AG10803 (cell line): ENCODE results near the gene DAGLB.

Experiments
- DNase-seq: peaks from one replicate; pipeline ENCODE4 v3.0.0; 2010; ENCODE audit warnings: low read depth
- H3K4me3 ChIP-seq: 2 replicates; pipeline ENCODE4 v1.5.1; 2011; ENCODE audit warnings: mild to moderate bottlenecking, low read length, control low read depth
- CTCF ChIP-seq: conservative IDR thresholded peaks from 2 replicates; pipeline ENCODE4 v1.5.1; 2011; ENCODE audit warnings: mild to moderate bottlenecking, low read length, control low read depth, inconsistent platforms

The DAGLB gene

GRCh38 chr7:6419310-6419773, 28.4 kb downstream of the DAGLB start:
- TF ChIP-seq CTCF: no peak

GRCh38 chr7:6417408-6417807, 30.3 kb downstream of the DAGLB start:
- DNase-seq: no peak
- no peak overlapping the region for H3K4me3 ChIP-seq
- no peak for TF ChIP-seq CTCF

More at GRCh38 chr7:6419310-6419773, 28.4 kb downstream of the DAGLB start:
- DNase-seq: no peak
- H3K4me3 ChIP-seq: no peak overlapping the region

- no peak for DNase-seq
Measured at GRCh38 chr7:6416516-6417145, 31.1 kb downstream of the DAGLB start.

GRCh38 chr7:6413637-6414036, 34.1 kb downstream of the DAGLB start:
- no peak overlapping the region for H3K4me3 ChIP-seq
- DNase-seq: no peak
- no peak for TF ChIP-seq CTCF

More at GRCh38 chr7:6416516-6417145, 31.1 kb downstream of the DAGLB start:
- no peak overlapping the region for H3K4me3 ChIP-seq
- TF ChIP-seq CTCF: no peak

- H3K4me3 ChIP-seq: no peak overlapping the region
- TF ChIP-seq CTCF: no peak
- no peak for DNase-seq
Measured at GRCh38 chr7:6409944-6410693, 37.6 kb downstream of the DAGLB start.

- H3K4me3 ChIP-seq: no peak overlapping the region
- DNase-seq: no peak
- no peak for TF ChIP-seq CTCF
Measured at GRCh38 chr7:6409091-6409490, 38.7 kb downstream of the DAGLB start.

GRCh38 chr7:6407434-6407833, 40.3 kb downstream of the DAGLB start:
- H3K4me3 ChIP-seq: no peak overlapping the region
- no peak for TF ChIP-seq CTCF
- no peak for DNase-seq
